ENCODE data around the gene RPH3AL. TPM values are rescaled to one million over a fixed set of nuclear protein-coding genes. Genes with fewer than 3 reads are reported as not detected.

Gene RPH3AL, protein sequence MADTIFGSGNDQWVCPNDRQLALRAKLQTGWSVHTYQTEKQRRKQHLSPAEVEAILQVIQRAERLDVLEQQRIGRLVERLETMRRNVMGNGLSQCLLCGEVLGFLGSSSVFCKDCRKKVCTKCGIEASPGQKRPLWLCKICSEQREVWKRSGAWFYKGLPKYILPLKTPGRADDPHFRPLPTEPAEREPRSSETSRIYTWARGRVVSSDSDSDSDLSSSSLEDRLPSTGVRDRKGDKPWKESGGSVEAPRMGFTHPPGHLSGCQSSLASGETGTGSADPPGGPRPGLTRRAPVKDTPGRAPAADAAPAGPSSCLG
- 10 to 100 TPM in 3 of 4 donors, 1 to 10 TPM in 1; 8.6 to 21.0 (median 17.4) TPM for total RNA-seq

DNA sequence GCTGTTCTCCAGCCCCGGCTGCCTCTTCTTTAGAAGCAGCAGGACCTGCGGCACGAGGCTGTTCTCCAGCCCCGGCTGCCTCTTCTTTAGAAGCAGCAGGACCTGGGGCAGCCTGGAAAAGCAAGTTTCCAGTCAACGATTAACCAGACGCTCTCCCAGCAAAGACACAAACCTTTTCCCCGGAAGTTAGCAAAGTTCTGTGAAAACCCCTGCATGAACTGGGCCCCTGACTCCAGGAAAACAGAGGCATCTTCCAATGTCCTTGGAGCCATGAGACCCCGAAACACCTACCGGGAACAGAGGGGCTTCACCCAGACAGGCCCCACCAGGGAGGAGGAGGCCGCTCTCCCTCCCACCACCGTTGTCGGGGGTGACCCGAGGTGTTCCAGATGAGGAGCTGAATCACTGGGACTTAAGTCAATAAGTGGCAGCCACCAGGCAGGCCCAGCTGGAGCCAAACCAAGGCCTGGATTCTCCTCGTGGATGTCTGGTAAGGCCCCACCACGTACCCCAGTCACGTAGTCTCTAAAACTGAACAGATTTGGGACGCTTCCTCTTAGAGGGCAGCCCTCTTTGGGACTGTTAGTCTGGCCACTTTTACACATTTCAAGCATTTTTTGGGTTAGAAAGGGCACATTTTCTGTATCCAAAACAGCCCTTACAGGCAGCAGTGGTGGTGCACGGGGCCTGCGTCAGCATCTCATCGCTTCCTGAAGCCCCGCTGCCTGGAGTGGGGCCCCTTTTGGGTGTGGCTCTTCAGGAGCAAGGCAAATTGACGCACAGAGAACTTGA lies at the start of gene RPH3AL:
Gene RPH3AL, minus strand, starts transcription at position 387 of the 792 bp plus-strand sequence. CDS start 25,264 bp downstream, outside the sequence.
- Histone ChIP-seq H3K9me3 (no peaks in the 10 kb centered on the region), H3K4me1 (peaks cover 0 to 56% (median 15%) of the 10 kb centered on the region in 3 donors), H3K4me3 (peak within 1 kb of the TSS in 1 of 2 donors; percentile 7), H3K27me3 (no peaks in the 10 kb centered on the region), H3K36me3 (no peaks in the 10 kb centered on the region), H3K27ac (peak within 1 kb of the TSS in 3 of 4 donors; percentile 74 to 78 (median 77))
- TF ChIP-seq, protein P1, sequence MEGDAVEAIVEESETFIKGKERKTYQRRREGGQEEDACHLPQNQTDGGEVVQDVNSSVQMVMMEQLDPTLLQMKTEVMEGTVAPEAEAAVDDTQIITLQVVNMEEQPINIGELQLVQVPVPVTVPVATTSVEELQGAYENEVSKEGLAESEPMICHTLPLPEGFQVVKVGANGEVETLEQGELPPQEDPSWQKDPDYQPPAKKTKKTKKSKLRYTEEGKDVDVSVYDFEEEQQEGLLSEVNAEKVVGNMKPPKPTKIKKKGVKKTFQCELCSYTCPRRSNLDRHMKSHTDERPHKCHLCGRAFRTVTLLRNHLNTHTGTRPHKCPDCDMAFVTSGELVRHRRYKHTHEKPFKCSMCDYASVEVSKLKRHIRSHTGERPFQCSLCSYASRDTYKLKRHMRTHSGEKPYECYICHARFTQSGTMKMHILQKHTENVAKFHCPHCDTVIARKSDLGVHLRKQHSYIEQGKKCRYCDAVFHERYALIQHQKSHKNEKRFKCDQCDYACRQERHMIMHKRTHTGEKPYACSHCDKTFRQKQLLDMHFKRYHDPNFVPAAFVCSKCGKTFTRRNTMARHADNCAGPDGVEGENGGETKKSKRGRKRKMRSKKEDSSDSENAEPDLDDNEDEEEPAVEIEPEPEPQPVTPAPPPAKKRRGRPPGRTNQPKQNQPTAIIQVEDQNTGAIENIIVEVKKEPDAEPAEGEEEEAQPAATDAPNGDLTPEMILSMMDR (IDR thresholded peaks at IDR 0.05): no peak
- TF ChIP-seq EP300 (IDR thresholded peaks at IDR 0.05): no peak
- TF ChIP-seq POLR2A (IDR thresholded peaks at IDR 0.05): no peak
- TF ChIP-seq POLR2AphosphoS5 (IDR thresholded peaks at IDR 0.05): no peak
- ATAC-seq: peak; percentile 39
- WGBS, 2 donors (ENCODE audit: low coverage in 1 of 2): 65% methylated on average over 5 of the region's 22 CpGs; no CpG with 5 or more reads in 1 of the 2 donors

DNA sequence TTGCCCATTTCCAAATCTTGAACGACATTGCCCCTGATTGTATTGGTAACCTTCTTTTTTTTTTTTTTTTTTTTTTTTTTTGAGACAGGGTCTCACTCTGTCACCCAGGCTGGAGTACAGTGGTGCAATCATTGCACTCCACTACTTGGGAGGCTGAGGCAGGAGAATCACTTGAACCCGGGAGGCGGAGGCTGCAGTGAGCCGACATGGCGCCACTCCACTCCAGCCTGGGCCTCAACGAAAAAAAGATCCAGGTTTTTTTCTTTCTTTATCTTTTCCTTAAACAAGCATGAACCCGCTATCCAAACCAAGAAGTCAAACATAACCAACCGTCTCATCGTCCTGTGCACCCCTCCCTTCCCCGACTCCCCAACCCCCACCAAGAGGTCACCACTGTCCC lies 47.6 kb upstream of the RPH3AL start:
- no peak overlapping the region for H3K27ac ChIP-seq
- TF ChIP-seq POLR2AphosphoS5 (IDR thresholded peaks at IDR 0.05) (no peak), POLR2A (IDR thresholded peaks at IDR 0.05) (no peak)
- H3K4me1 ChIP-seq: no peaks in the 10 kb centered on the region
- no peaks in the 10 kb centered on the region for H3K9me3 ChIP-seq
- whole genome bisulfite sequencing, 2 donors (ENCODE audit: low coverage in 1 of 2): 74 to 80% methylated on average over 4 to 5 of the region's 10 CpGs
- ATAC-seq: no peak
- H3K36me3 ChIP-seq: no peaks in the 10 kb centered on the region
- no peak overlapping the region for H3K4me3 ChIP-seq
- peaks cover 11% of the 10 kb centered on the region for H3K27me3 ChIP-seq

DNA sequence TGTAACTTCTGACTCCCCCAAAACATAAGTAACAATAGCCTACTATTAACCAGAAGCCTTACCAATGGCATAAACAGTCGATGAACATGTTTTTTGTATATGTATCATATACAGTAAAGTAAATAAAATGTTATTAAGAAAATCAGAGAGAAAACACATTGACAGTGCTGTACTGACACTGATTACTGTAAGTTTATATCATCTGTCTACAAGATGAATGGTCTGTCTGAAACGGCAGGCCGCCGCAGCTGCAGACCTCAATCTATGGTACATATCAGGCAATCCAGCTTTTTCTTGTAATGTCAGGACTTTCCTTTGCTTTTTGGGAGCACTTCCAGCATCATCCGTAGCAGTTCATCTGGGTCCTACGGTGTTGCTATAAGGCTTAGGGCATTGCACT lies 44.2 kb upstream of the RPH3AL start:
- TF ChIP-seq EP300 (IDR thresholded peaks at IDR 0.05) (no peak), POLR2A (IDR thresholded peaks at IDR 0.05) (no peak), POLR2AphosphoS5 (IDR thresholded peaks at IDR 0.05) (no peak)
- TF ChIP-seq, protein P1 (IDR thresholded peaks at IDR 0.05): no peak
- Histone ChIP-seq H3K4me1 (no peaks in the 10 kb centered on the region), H3K9me3 (no peaks in the 10 kb centered on the region), H3K36me3 (no peaks in the 10 kb centered on the region), H3K4me3 (no peak overlapping the region), H3K27me3 (peaks cover 31% of the 10 kb centered on the region), H3K27ac (no peak overlapping the region)
- ATAC-seq: no peak
- 39 to 100% methylated on average over 1 to 6 of the region's 6 CpGs for WGBS, 2 donors (ENCODE audit: low coverage in 1 of 2)

DNA sequence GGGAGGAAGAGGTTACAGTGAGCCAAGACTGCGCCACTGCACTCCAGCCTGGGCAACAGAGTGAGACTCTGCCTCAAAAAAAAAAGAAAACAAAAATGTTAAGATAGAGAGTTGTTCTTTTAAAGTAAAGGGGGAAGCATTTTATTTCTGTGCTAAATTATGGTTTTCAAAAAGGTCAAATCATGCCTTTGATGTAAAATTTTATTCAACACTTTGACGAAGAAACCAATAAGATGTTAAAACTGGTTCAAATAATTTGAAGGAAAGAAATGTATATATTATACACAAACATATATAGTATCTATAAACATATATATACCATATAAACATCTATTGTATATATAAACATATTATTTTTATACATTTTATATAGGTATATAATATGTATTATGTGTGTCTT lies 43.4 kb upstream of the RPH3AL start:
- no peak for ATAC-seq
- Histone ChIP-seq H3K4me1 (no peaks in the 10 kb centered on the region), H3K27me3 (peaks cover 31% of the 10 kb centered on the region), H3K9me3 (no peaks in the 10 kb centered on the region), H3K27ac (no peak overlapping the region), H3K36me3 (no peaks in the 10 kb centered on the region), H3K4me3 (no peak overlapping the region)
- TF ChIP-seq EP300 (IDR thresholded peaks at IDR 0.05) (no peak), POLR2AphosphoS5 (IDR thresholded peaks at IDR 0.05) (no peak), POLR2A (IDR thresholded peaks at IDR 0.05) (no peak)
- TF ChIP-seq, protein P1 (IDR thresholded peaks at IDR 0.05): no peak
- 85 to 94% methylated on average over 2 of the region's 2 CpGs for WGBS, 2 donors (ENCODE audit: low coverage in 1 of 2)

DNA sequence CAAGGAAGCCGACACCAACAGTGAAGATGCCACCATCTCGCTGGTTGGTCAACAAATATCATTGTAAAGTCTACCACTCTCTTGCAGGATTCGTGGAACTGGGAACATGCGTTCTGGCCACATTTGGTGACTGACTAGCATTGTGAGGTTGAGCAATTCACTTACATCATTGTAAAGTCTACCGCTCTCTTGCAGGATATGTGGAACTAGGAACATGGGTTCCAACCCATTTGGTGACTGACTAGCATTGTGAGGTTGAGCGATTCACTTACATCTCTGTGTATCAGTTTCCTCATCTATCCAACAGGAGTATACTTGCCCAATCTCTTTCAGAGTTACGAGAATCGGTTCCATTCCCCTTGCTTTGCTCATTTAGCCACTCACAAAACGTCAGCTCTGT lies 42.6 kb upstream of the RPH3AL start:
- H3K36me3 ChIP-seq: no peaks in the 10 kb centered on the region
- H3K4me3 ChIP-seq: no peak overlapping the region
- no peaks in the 10 kb centered on the region for H3K9me3 ChIP-seq
- ATAC-seq: no peak
- H3K27ac ChIP-seq: no peak overlapping the region
- no peak for TF ChIP-seq POLR2AphosphoS5 (IDR thresholded peaks at IDR 0.05)
- TF ChIP-seq POLR2A (IDR thresholded peaks at IDR 0.05): no peak
- no peak for TF ChIP-seq EP300 (IDR thresholded peaks at IDR 0.05)
- TF ChIP-seq, protein P1 (IDR thresholded peaks at IDR 0.05): no peak
- no peaks in the 10 kb centered on the region for H3K4me1 ChIP-seq
- WGBS, 2 donors (ENCODE audit: low coverage in 1 of 2): 87 to 93% methylated on average over 8 to 9 of the region's 9 CpGs
- H3K27me3 ChIP-seq: peaks cover 25% of the 10 kb centered on the region

All from gastroesophageal sphincter (tissue), 4 donors.